SU-DHL-6 (cell line): ENCODE data around the gene KCNAB2.

ENCODE experiments used
- H2AFZ ChIP-seq: fragments of 200-600 bp; sonication (generic); 2 replicates; pipeline ENCODE4 v1.6.1; 2014; ENCODE audit warnings: low read depth, mild to moderate bottlenecking, moderate library complexity, mixed read lengths, antibody characterized with exemption, low read length; ENCODE audit not compliant: severe bottlenecking
- H3F3A ChIP-seq: fragments of 200-600 bp; shearing (Covaris generic); 2 replicates; pipeline ENCODE4 v1.6.0; 2016; ENCODE audit warnings: antibody characterized with exemption, mild to moderate bottlenecking; ENCODE audit not compliant: insufficient read depth
- H3K27ac ChIP-seq: fragments of 200-600 bp; sonication (generic); 2 replicates; pipeline ENCODE4 v1.5.1; 2016; ENCODE audit warnings: low read depth, mild to moderate bottlenecking, low read length, moderate library complexity, mixed read lengths
- H3K27me3 ChIP-seq: fragments of 200-600 bp; sonication (generic), shearing (Covaris generic); 2 replicates; pipeline ENCODE4 v1.6.0; 2014; ENCODE audit warnings: mild to moderate bottlenecking, low read length
- H3K36me3 ChIP-seq: fragments of 200-600 bp; sonication (generic); 2 replicates; pipeline ENCODE4 v1.6.1; 2014; ENCODE audit warnings: mild to moderate bottlenecking, low read length, mixed read lengths
- H3K4me2 ChIP-seq: fragments of 300-600, 200-600 bp; shearing (Covaris generic), sonication (generic); 2 replicates; pipeline ENCODE4 v1.6.0; 2014; ENCODE audit warnings: low read length, low read depth, mild to moderate bottlenecking; ENCODE audit not compliant: poor library complexity, severe bottlenecking
- H3K4me3 ChIP-seq: fragments of 200-600 bp; sonication (generic); 2 replicates; pipeline ENCODE4 v1.5.1; 2014; ENCODE audit warnings: antibody characterized with exemption, low read length, mild to moderate bottlenecking, mixed read lengths; ENCODE audit not compliant: insufficient read depth, poor library complexity, severe bottlenecking
- H3K79me2 ChIP-seq: fragments of 200-600 bp; sonication (generic); 2 replicates; pipeline ENCODE4 v1.6.1; 2014; ENCODE audit warnings: mild to moderate bottlenecking, low read length, moderate library complexity; ENCODE audit not compliant: insufficient read depth
- H3K9ac ChIP-seq: fragments of 200-600 bp; sonication (generic); 2 replicates; pipeline ENCODE4 v1.7.0; 2014; ENCODE audit warnings: mild to moderate bottlenecking, low read length
- H3K9me2 ChIP-seq: fragments of 200-600 bp; sonication (generic); replicated peaks from 2 replicates; pipeline ENCODE4 v1.6.1; 2014; ENCODE audit warnings: low read length; ENCODE audit not compliant: insufficient read depth
- H3K9me3 ChIP-seq: fragments of 200-600 bp; sonication (generic); 2 replicates; pipeline ENCODE4 v1.6.1; 2014; ENCODE audit warnings: low read length, mixed read lengths; ENCODE audit not compliant: insufficient read depth
- H4K20me1 ChIP-seq: fragments of 200-600 bp; sonication (generic); 2 replicates; pipeline ENCODE4 v1.6.1; 2014; ENCODE audit warnings: low read depth, mild to moderate bottlenecking, antibody characterized with exemption, low read length, moderate library complexity, mixed read lengths
- CTCF ChIP-seq: fragments of 200-600 bp; sonication (generic); IDR thresholded peaks from one replicate; pipeline ENCODE4 v1.5.1; 2017; ENCODE audit warnings: antibody characterized with exemption, mild to moderate bottlenecking, low read length, moderate library complexity; ENCODE audit not compliant: insufficient read depth, poor library complexity, severe bottlenecking
- EZH2phosphoT487 ChIP-seq: fragments of 200-600 bp; sonication (generic), shearing (Covaris generic); conservative IDR thresholded peaks from 2 replicates; pipeline ENCODE4 v1.6.1; 2018; ENCODE audit warnings: mild to moderate bottlenecking, antibody characterized with exemption, low read length, moderate library complexity, mixed read lengths

Gene KCNAB2

GRCh38 chr1:6118415-6118814 is 72.7 kb downstream of the KCNAB2 start:
- no peak for TF ChIP-seq EZH2phosphoT487
- no peak for TF ChIP-seq CTCF
- Histone ChIP-seq H3K36me3 (no peaks in the 10 kb centered on the region), H3K9ac (no peak overlapping the region)

GRCh38 chr1:6121021-6121421 is 75.3 kb downstream of the KCNAB2 start:
- no peak overlapping the region for H3K9ac ChIP-seq
- H3K27ac ChIP-seq, result no peak overlapping the region
- no peaks in the 10 kb centered on the region for H3K9me2 ChIP-seq
- no peaks in the 10 kb centered on the region for H3K36me3 ChIP-seq
- no peak overlapping the region for H2AFZ ChIP-seq
- H3K4me3 ChIP-seq, result no peak overlapping the region
- no peaks in the 10 kb centered on the region for H4K20me1 ChIP-seq
- H3K27me3 ChIP-seq, result no peaks in the 10 kb centered on the region
- no peak overlapping the region for H3K4me2 ChIP-seq
- TF ChIP-seq EZH2phosphoT487 (no peak), CTCF (no peak)
- no peaks in the 10 kb centered on the region for H3K79me2 ChIP-seq
- no peaks in the 10 kb centered on the region for H3K9me3 ChIP-seq
- no peaks in the 10 kb centered on the region for H3F3A ChIP-seq

More at GRCh38 chr1:6118415-6118814, 72.7 kb downstream of the KCNAB2 start:
- Histone ChIP-seq H3K27ac (no peak overlapping the region), H3K4me3 (no peak overlapping the region), H3K9me3 (no peaks in the 10 kb centered on the region), H3K9me2 (no peaks in the 10 kb centered on the region), H4K20me1 (no peaks in the 10 kb centered on the region), H2AFZ (no peak overlapping the region), H3K4me2 (no peak overlapping the region), H3F3A (no peaks in the 10 kb centered on the region), H3K79me2 (no peaks in the 10 kb centered on the region), H3K27me3 (no peaks in the 10 kb centered on the region)

- Histone ChIP-seq H3K9ac (no peak overlapping the region), H3K9me2 (no peaks in the 10 kb centered on the region), H3K27me3 (no peaks in the 10 kb centered on the region), H3K4me3 (no peak overlapping the region), H3K27ac (no peak overlapping the region), H4K20me1 (no peaks in the 10 kb centered on the region), H3K9me3 (no peaks in the 10 kb centered on the region), H3K36me3 (no peaks in the 10 kb centered on the region), H3K79me2 (no peaks in the 10 kb centered on the region), H3F3A (no peaks in the 10 kb centered on the region), H3K4me2 (no peak overlapping the region), H2AFZ (no peak overlapping the region)
- TF ChIP-seq CTCF, result no peak
- no peak for TF ChIP-seq EZH2phosphoT487
Observed at GRCh38 chr1:6121651-6122370, 76.1 kb downstream of the KCNAB2 start.
